Esophagus squamous epithelium (tissue), 5 donors: ENCODE results near the gene SPACDR. TPM values are rescaled to one million over a fixed set of nuclear protein-coding genes. Genes with fewer than 3 reads are reported as not detected.
A peak's percentile ranks its signal among the peaks of the same experiment; 100 is the strongest.

ENCODE experiments used
- DNase-seq: peaks from one replicate; lab custom pipeline; 2025; lab: John Stamatoyannopoulos, UW
- H3K27ac ChIP-seq, 4 donors: fragments of 200-600 bp; sonication (generic); one replicate each; pipeline ENCODE4 v1.5.1; 2016 to 2019; ENCODE audit warnings: mild to moderate bottlenecking in 1 of 4
- H3K27me3 ChIP-seq, 4 donors: fragments of 200-600 bp; sonication (generic); 1 replicate in 3 of 4; 2 replicates in 1 of 4; pipeline versions ENCODE4 v1.5.1 to v1.6.0; 2017 to 2021; ENCODE audit warnings: antibody characterized with exemption in 1 of 4
- H3K36me3 ChIP-seq, 3 donors: fragments of 200-600 bp; sonication (generic); one replicate each; pipeline ENCODE4 v1.5.1; 2016 to 2019
- H3K4me1 ChIP-seq, 3 donors: fragments of 200-600 bp; sonication (generic); one replicate each; pipeline ENCODE4 v1.5.1; 2017 to 2019
- H3K4me3 ChIP-seq, 4 donors: fragments of 200-600 bp; sonication (generic); 1 replicate in 3 of 4; 2 replicates in 1 of 4; pipeline ENCODE4 v1.5.1; 2016 to 2019; ENCODE audit warnings: mild to moderate bottlenecking in 2 of 4, moderate library complexity in 1 of 4
- H3K9me3 ChIP-seq, 3 donors: fragments of 200-600 bp; sonication (generic); one replicate each; pipeline ENCODE4 v1.5.1; 2016 to 2019
- CTCF ChIP-seq, 6 experiments: fragments of 450-650 bp in 4 of 6; fragments of 200-600 bp in 2 of 6; sonication (generic) in 2 of 6; IDR thresholded peaks; one replicate each; pipeline ENCODE4 v1.5.1; 2016 to 2019; ENCODE audit warnings: antibody characterized with exemption in 6 of 6, mild to moderate bottlenecking in 4 of 6, moderate library complexity in 4 of 6
- POLR2A ChIP-seq, 4 donors: fragments of 450-650 bp; IDR thresholded peaks; one replicate each; pipeline ENCODE4 v1.6.1; 2017; ENCODE audit warnings: antibody characterized with exemption in 4 of 4, mild to moderate bottlenecking in 4 of 4, moderate library complexity in 3 of 4
- WGBS, 2 donors: methylation state at CpG; one replicate each; pipeline ENCODE4 v1.1.5; 2018; 5-methylcytosine and 5-hydroxymethylcytosine counted together
- intact Hi-C: fragments of 100-400 bp; cut with DNase I; formaldehyde crosslinking; loops from one replicate; pipeline ENCODE4 v1.15.0; 2022
- total RNA-seq, 4 donors: library from RNA; depleted of rRNA; stranded (reverse); fragments of >200 nt; gene quantifications; one replicate each; pipeline ENCODE4 v1.1.0, GENCODE V29; 2016
- donor health status: DM: yes; HTN: yes; CAD: no.

SPACDR gene
- not detected for total RNA-seq

DNA sequence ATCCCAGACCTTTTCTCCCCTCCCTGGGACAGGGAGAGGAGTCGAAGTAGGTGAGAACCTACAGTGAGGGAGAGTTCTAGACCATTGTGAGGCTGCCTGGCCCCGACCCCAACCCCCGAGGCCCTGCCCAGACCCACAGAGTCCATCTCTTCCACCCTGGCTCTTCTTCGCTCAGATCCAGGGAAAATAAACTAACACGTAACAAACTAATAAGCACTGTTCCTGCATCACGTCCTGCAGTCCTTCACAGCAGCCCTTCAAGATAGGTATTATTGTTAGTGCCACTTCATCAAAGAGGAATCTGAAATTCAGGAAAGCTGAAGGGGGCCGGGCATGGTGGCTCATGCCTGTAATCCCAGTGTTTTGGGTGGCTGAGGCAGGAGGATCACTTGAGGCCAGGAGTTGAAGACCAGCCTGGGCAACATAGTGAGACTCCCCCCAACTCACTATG is at the start of gene SPACDR:
SPACDR (minus strand) TSS at position 51 of the 451 bp plus-strand sequence. CDS start 235 bp downstream, outside the sequence.
- TF ChIP-seq CTCF (IDR thresholded peaks at IDR 0.05) (no peak), POLR2A (IDR thresholded peaks at IDR 0.05) (no peak)
- WGBS, 2 donors = 76% methylated on average over 7 of the region's 7 CpGs
- H3K36me3 ChIP-seq = peaks cover 6 to 61% (median 7%) of the 10 kb centered on the region in 3 donors
- peaks cover 11 to 39% (median 11%) of the 10 kb centered on the region in 3 donors for H3K4me1 ChIP-seq
- no peaks in the 10 kb centered on the region for H3K9me3 ChIP-seq
- H3K27me3 ChIP-seq = no peaks in the 10 kb centered on the region
- intact Hi-C loops = no loop called here
- DNase-seq = no peak
- no peak within 1 kb of the TSS for H3K4me3 ChIP-seq
- peak within 1 kb of the TSS in 1 of 4 donors; percentile 17 for H3K27ac ChIP-seq

DNA sequence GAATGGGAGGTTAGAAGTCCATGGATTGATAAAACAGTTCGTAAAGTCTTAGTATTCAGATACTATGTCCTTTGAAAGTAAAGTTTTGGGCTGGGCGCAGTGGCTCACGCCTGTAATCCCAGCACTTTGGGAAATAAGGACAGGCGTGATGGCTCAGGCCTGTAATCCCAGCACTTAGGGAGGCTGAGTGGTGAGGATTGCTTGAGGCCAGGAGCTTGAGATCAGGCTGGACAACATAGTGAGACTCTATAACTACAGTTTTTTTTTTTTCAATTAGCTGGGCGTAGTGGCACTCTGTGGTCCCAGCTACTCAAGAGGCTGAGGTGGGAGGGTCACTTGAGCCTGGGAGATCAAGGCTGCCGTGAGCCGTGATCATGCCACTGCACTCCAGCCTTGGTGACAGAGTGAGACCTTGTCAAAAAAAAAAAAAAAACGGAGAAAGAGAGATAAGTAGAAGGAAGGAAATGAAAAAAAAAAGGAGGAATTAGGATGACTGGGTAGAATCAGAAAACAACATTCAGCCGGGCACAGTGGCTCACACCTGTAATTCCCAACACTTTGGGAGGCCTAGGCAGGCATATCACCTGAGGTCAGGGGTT is 49.3 kb upstream of the SPACDR start:
- Histone ChIP-seq H3K9me3 (no peaks in the 10 kb centered on the region), H3K27ac (no peak overlapping the region), H3K4me3 (no peak overlapping the region), H3K36me3 (no peaks in the 10 kb centered on the region), H3K27me3 (no peaks in the 10 kb centered on the region), H3K4me1 (peaks cover 15 to 38% (median 18%) of the 10 kb centered on the region in 3 donors)
- TF ChIP-seq POLR2A (IDR thresholded peaks at IDR 0.05) = no peak
- no peak for TF ChIP-seq CTCF (IDR thresholded peaks at IDR 0.05)
- 73 to 84% methylated on average over 7 to 8 of the region's 9 CpGs for WGBS, 2 donors
- intact Hi-C loops = no loop called here
- no peak for DNase-seq

- intact Hi-C loops = no loop called here
These were observed 46.6 kb upstream of the SPACDR start for GRCh38 chr7:100510437-100511239.

DNA sequence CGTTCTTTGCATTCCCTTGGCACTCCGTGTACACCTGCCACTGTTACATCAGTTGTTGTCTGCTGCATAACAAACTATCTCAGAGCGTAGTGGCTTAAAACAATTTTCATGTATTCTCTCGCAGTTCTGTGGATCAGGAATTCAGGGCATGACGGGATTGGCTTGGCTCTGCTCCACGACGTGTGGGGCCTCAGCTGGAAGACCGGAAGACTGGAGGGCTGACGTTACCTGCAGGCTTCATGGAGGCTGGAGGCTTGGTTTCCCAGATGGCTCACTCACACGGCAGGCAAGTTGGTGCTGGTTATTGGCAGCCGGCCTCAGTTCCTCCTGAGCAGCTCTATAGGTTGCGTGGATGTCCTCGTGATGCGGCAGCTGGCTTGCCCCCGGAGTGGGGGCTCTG is 45.2 kb upstream of the SPACDR start:
- no peak overlapping the region for H3K4me3 ChIP-seq
- H3K27me3 ChIP-seq = no peaks in the 10 kb centered on the region
- no peak for DNase-seq
- intact Hi-C loops = no loop called here
- WGBS, 2 donors = 18 to 42% methylated on average over 3 to 4 of the region's 15 CpGs
- no peak for TF ChIP-seq CTCF (IDR thresholded peaks at IDR 0.05)
- TF ChIP-seq POLR2A (IDR thresholded peaks at IDR 0.05) = no peak
- H3K9me3 ChIP-seq = no peaks in the 10 kb centered on the region
- no peaks in the 10 kb centered on the region for H3K36me3 ChIP-seq
- peaks cover 0 to 13% (median 0%) of the 10 kb centered on the region in 3 donors for H3K4me1 ChIP-seq
- H3K27ac ChIP-seq = peak overlapping the region; percentile 3 to 53 (median 45)

More at GRCh38 chr7:100510437-100511239, 46.6 kb upstream of the SPACDR start:
- no peaks in the 10 kb centered on the region for H3K9me3 ChIP-seq
- no peak overlapping the region for H3K27ac ChIP-seq
- WGBS, 2 donors = 82 to 88% methylated on average over 9 of the region's 9 CpGs
- no peak for DNase-seq
- H3K27me3 ChIP-seq = no peaks in the 10 kb centered on the region
- peaks cover 3 to 23% (median 7%) of the 10 kb centered on the region in 3 donors for H3K4me1 ChIP-seq
- H3K36me3 ChIP-seq = no peaks in the 10 kb centered on the region
- TF ChIP-seq CTCF (IDR thresholded peaks at IDR 0.05) = no peak
- TF ChIP-seq POLR2A (IDR thresholded peaks at IDR 0.05) = no peak
- H3K4me3 ChIP-seq = no peak overlapping the region
